Hematopoietic multipotent progenitor cell treated with erythropoietin and hydrocortisone succinate and interleukin-3 and kit ligand, for 17 days (in vitro differentiated cells): ENCODE measurements around the gene KANSL3.
"Not testable (repeated sequence)": the region's sequence is repeated elsewhere in the genome, so short reads cannot be mapped to it uniquely, and the experiment has no call there.

Source experiments
- DNase-seq: peaks from one replicate; pipeline ENCODE4 v3.0.0-alpha.2; 2015; ENCODE audit warnings: low spot score

The KANSL3 gene

DNA sequence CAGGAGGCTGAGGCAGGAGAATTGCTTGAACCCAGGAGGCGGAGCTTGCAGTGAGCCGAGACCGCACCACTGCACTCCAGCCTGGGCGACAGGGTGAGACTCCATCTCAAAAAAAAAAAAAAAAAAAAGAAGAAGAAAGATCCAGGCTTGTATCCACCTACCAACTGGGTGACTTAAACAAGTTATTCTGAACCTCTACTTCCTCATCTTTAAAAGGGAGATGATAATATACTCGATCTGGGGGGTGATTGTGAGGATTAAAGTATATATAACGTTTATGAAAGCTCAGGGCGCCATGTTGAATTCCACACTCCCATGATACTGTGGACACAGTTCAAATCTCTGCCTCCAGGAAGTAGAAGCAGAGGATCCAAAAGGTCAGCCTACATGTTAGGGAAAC lies 16.7 kb upstream of the KANSL3 start:
- not testable (repeated sequence) for DNase-seq

DNA sequence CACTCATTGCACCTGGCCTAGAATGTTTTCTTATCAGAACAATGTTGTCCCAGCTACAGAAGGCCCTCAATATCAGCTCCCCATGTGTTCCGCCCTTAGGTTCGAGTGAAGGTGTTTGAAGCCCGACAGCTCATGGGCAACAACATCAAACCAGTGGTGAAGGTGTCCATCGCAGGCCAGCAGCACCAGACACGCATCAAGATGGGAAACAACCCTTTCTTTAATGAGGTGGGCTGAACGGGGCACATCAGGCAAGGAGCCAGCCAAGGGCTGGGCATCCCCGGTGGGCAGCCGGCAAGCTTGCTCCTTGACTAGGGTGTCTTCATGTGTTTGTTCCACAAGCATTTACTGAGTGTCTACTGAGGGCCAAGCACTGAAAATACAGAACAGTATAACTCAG lies 13.7 kb upstream of the KANSL3 start:
- no peak for DNase-seq

DNA sequence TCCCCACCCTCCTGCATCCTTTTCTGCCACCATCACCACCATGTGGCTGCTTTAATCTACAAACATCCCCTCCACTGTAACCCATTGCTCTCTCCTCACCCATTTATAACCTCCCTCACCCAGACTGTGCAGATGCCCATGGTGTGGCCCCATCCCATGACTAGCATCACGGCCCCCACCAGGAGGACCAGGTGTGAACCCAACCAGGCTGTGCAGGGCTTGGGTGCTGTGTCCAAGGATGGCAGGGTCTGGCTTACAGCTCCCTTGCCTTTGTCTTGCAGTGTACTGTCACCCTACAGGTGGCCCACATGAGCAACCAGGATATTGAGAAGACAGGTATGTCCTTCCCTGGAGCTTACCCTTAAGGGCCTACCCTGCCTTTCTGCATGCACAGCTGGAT lies 11.2 kb upstream of the KANSL3 start:
- no peak for DNase-seq

DNA sequence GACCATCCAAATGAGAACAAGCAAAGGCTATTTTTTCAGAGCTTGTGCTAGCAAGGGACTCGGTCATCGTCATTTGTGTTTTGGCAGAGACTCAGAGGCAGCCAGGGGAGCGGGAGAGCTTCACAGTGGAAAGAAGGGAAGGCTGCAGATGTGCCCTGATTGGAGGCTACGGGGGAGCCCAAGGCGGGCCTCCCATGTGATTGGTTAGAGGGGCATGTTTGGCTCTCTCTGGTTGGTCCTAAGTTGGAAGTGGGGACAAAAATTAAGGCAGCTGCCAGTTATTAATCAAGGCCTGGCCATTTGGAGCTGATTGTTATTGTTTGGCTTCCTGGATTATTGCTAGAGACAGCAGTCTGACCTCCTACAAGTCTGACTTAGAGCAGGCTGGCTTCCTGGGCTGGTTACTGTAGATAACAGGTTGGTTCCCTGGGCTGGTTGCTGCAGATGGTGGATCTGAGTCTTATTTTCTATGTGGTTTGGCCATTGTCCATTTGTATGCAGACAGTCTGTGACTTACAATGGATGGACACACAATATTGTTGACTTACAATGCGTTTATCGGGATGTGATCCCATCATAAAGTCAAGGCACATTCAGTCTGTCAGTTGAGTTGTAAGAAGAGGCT lies 10.3 kb upstream of the KANSL3 start:
- DNase-seq = no peak

DNA sequence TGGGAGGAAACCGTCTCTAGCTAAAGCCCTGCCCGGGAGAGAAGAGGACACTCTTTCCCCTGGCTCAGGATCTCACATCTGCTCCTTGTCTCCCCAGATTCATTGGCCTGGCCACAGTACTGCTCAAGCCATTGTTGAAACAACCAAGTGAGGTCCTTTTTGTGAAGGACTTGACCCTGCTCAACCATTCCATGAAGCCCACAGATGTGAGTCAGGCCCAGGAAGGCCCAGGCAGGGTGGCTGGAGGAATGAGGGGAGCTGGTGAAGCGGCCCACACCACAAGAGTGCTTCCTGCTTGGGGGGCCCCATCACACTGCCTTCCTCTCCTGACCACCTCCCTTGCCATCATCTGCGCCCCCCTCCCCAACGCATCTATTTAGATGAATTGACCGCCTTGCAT lies 9.6 kb upstream of the KANSL3 start:
- DNase-seq = no peak

DNA sequence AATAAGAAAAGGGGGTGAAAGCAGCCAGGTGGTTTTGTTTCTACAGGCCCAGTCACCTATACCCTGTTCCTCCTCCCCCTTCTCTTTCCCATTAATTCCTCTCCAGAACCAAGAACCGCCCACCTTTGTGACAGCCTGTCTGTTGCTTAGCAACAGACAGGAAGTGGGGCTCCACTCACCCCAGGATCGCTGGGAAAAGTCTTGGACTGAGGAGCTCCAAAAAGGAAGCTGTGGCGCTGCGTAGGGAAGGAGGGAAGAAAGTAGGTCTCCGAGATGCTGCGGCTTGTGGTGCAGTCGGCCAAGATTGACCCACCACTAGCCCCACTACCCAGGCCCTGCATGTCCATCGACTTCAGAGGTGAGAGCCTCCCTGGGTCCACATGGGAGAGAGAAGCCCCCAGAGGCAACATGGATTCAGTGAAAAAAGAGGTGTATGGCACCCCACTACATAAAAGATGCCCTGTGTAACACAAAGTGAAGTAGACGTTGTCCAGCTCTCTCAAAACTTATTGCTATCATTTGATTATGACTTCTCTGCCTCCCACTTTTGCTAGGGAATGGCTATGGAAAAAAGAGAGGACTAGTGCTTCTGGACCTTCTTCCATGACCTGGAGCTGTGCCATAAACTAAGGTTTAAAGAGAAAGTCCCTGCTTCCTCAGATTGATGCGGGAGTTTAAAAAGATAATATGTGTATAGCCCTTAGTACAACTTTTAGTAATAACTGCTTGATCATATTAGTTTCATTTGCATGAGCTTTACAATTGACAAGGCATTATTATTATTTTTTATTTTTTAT lies 4.7 kb upstream of the KANSL3 start, which contains the start of gene FER1L5:
FER1L5 (plus strand) TSS at position 201 of the 797 bp plus-strand sequence; CDS start at position 274, 73 bp downstream.
- DNase-seq = no peak

DNA sequence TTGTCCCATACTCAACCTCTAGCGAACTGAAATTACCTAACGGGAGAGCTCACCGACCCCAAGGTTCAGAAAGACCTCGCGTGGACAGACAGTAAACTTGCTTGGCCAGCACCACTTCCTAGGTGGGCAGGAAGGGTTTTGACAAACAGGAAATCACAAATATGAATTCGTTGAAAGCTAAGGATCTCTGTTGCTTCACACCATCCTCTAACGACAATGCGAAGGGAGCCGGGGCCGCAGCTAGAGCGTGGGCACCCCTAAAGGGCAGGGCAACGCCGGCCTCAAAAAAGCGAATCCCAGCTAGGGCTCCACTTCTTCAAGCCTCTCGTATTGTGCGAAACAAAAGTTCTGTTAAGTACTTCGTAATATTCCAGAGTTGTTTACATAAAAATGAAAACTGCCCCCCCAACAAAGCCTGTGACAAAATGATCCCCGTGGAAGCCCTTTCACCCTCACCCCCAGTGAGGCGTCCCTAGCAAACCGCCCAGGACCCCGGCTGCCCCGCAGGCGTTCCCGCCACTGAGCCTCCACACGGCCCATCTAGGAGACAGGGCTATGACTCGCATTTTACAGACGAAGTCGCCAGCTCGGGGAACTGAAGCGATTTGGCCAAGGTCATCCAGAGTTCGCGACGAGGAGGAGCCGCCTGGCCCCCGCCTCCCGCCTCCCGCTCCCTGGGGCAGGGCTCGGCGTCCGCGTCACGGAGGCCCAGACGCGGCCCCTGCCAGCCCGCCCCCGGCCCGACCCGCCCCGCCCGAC lies 548 bp downstream of the KANSL3 start:
- peak; percentile 78 for DNase-seq

DNA sequence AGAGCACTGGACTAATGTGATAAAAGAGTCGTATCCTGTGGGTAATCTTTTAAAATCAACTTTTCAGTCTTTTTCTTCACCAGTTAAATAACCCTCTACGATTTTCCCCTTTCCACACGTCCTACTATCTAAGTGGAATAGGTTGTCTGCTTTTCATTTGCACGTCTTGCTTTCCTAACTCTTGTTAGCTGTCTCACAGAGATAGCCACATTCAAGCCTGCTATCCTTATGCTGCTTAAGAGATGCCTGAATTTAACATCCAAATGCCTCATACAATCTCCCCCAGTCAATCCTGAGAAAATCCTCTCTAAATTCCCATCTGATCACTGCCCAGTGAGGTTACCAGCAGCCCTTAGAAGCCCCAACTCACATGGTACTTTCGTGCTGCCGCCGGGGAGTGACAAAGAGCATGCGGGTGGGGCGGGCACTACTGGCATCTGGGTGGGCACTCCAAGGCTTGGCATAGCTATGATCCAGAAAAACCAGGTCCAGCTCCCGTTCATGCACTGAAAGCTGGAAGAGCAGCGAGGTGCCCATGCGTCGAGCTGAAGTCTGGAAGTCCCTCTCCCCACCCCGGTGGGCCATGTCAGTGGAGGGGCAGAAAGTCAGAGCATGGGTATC lies 1.5 kb downstream of the KANSL3 start:
- DNase-seq = no peak

DNA sequence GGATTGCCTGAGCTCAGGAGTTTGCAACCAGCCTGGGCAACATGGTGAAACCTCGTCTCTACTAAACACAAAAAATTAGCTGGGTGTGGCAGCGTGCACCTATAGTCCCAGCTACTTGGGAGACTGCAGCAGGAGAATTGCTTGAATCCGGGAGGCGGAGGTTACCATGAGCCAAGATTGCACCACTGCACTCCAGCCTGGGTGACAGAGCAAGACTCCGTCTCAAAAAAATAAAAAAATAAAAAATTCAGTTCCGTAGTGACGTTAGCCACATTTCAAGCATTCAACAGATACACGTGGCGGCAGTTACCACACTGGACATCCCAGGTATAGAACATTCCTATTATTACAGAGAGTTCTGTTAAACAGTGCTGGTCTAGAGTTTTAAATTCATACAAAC lies 4.5 kb downstream of the KANSL3 start:
- no peak for DNase-seq

DNA sequence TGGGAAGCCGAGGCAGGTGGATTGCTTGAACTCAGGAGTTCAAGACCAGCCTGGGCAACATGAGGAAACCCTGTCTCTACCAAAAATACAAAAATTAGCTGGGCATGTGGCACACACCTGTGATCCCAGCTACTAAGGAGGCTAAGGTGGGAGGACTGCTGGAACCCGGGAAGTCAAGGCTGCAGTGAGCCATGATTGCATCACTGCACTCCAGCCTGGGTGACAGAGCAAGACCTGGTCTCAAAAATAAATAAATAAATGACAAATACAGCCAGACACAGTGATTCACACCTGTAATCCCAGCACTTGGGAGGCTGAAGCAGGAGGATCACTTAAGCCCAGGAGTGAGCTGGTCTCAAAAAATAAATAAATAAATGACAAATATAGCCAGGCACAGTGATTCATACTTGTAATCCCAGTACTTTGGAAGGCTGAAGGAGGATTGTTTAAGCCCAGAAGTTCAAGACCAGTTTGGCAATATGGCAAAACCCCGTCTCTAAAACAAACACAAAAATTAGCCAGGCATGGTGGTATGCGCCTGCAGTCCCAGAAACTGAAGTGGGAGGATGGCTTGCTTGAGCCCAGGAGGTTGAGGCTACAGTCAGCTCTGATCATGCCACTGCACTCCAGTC lies 6.2 kb downstream of the KANSL3 start:
- DNase-seq = no peak

DNA sequence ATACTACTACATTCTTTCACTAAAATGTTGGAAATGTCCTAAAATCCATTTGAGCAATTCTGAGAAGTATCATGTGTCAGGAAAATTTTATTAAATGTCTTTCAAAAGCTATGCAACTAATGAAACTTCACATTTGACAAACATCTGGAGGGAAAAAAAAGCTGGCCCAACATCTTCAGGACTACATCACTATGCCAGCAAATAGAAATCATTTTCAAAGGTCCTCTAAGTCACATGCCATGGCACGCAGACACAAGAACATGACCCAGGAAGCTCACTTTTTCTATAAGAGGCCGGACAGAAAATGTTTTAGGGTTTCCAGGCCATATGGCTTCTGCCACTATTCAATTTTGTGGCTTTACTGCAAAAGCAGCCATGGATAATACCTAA lies 11.6 kb downstream of the KANSL3 start:
- no peak for DNase-seq

DNA sequence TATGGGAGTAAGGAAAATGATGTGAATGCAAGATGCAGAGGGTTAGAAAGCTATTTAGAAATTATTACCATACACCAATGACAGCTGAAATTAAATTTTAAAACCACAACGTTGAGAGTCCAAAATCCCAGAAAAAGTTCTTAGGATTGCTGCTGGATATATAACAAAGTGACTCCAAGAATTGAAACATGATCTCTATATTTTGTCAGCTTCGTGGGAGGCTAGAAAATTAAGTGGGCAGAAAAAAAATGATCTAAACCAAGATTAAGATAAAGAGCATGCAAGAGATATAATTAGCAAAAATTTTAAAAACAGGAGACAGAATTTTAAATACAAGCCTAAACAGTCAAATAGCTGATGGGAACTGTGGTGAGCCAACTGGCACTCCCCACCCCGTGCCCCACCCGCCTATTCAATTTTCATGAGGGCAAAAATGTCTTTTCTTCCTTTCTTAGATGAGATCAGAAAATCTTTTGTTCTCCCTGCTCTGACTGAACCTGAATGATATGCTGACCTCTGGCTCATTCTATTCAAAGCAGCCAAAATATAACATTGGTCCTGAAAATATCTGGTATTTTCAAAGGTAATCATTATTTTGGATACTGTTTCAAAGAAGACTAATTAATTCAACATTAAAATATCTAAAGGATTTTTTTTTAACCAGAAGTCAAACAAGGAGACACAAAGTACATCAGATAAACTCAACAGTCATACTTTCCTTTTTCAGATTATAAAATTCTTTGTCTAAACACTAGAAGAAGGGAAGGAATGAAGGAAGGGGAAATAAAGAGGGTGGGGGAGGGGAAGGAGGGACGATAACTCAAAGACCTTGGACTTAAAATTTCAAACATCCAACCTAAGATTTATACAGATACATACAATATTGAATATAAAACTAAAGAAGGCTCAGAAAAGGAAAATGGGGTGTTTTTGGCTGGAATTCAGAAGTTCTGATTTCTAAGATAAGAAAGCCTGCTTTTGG lies 12.2 kb downstream of the KANSL3 start:
- no peak for DNase-seq

DNA sequence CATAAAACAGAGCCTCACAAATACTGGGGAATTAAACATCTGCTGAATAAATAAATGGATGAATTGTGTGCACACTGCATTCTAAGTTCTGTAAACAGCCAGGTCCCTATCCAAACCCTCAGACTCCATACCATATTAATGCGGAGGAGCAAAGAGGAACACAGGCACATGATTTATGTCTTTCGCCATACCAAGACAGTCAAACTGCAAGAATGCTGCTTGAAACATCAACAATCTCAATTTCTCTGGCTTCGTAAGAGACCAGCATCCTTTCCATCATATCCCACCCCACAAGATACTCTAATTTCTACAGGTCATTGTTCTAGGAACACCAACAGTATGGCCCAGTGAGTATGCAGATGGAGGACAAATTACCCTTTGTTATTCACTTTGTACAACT lies 15.0 kb downstream of the KANSL3 start:
- DNase-seq = no peak

DNA sequence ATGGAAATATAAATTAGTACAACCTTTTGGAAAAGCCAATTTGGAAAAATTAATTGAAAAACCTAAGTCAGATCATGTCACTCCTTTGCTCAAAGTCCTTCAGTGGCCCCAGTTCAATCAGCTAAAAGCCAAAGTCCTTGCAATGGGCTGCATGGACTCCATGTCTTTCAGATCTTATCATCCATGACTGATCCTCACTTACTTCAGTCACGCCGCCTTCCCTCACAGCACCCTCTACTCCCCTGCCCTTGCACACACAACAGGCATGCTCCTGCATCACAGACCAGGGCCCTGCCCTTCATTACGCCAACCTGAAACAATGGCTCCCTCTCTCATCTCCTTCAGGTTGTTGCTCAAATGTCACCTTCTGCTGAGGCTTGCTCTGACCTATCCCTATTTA lies 15.6 kb downstream of the KANSL3 start:
- no peak for DNase-seq

DNA sequence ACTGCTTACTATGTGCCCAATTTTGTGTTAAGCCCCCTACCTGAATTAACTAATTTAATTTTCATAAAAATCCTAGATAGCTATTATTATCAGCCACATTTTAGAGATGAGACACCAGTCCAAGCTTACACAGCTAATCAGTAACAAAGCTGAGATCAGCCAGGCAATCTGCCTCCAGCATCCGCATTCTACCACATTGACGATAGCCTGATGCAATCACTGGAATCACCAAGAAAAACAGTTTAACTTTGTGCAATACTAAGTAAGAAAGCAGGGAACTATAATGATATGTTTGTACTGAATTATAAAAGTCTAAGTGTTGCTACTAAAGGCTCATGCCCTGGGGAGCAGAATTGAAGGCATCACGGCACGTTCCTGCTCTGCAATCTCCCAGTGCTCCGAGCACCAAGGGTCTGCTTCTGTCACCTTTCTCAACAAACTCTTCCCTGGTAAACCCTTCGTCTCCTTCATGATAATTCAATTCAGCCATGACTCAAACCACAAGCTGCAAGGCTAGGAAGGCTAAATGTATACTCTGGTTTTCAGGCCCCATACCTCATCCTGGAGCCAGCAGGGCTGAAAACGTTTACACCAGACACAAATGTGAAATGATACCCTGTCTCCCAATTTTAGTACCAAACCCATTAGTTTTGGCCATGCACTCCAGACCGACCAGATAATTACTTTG lies 19.4 kb downstream of the KANSL3 start:
- DNase-seq = no peak

DNA sequence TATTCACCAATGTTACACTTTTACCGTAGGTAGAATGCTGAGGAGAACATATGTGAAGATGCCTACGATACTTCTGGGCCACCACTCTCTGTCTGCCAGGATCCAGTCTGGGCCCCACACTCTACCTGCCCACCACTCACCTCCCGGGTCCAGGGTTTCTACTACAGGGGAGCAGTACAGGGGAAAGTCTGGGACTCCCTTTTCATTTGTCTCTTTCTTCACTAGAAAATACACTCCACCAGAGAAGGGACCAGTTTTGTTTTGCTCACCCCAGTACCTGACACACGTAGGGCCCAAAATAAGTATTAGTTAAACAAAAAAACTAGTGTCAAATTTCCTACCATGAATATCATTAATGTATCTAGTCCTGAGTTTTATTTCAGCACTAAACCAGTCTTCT lies 21.1 kb downstream of the KANSL3 start:
- DNase-seq = no peak

DNA sequence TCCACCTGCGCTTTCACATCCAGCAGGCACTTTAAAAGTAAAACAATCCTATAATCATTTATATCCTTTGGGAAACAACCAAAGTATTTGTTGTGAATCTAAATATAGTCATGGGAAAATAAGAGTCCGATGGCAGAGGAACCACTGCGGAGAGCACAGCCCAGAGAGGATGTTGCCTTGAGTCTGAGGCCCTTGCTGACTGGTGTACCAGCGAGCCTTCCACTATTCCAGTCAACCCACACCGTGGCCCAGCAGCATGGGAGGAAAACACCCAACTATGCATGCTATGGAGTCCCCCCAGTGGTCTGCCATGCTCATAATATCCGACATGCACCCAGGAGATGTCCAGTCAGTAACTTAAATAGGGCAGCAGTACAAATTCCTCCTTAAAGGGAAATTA lies 21.6 kb downstream of the KANSL3 start:
- no peak for DNase-seq

DNA sequence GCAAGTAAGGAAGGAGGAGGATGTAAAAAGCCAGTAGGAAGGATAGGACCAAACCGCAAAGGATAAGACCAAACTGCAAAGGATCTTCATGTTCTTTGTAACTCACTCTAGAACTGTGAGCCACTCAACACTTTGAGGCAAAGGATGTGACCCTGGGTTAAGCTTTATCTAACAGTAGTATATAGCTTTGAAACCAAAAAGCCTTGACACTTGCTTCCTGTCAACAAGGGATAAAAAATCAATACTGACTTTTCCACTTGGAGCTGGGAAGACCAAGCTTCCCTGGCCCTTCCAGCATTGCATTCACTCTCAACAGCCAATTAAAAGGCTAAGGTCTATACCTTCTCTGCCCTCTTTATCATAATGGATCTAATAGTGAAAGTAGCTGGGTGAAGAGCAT lies 22.0 kb downstream of the KANSL3 start:
- DNase-seq = peak; percentile 23

DNA sequence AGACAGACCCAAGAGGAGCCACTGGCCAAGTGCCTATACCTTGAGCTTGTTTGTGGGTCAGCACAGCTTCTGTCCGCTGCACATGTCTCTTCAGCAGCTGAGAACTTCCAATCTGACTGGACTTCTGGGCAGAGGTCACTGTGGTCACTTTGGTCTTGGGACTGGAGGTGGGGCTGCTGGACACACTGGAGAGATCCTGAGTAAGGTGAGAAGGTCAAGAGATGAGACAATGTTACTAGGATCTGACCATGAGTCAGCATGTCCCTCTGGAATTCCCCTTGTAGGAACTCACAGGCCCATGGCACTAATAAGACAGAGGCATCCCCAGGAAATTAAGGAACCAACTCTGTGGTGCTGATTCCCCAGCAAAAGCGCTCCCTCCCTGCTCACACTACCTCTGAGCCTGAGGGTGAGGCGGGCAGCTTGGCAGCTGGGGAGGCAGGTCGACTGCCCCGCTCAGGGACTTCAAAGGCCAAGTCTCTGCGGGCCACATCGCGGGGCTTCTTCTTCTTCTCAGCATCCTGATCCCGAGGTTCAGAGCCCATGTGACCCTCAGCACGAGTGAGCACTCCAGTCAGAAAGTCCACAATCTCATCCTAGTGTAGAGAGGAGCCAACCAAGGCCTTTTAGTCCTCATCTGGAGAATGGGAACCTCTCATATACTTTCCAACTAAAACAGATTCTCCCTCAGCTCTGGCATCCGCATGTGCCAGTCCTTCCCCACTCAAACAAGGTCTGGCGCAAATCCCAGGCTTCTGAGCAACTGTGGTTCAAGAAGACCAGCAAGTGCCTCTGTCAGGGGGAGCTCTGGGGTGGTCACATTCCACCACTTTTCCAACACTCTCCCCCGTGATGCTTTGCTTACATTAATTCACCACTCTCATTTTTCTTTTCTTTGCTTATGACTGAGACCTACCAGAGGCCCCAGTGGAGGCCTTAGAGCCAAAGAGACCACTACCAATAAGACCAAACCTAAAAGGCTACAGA lies 29.4 kb downstream of the KANSL3 start:
- DNase-seq = peak; percentile 45
